ENCODE data around the gene TRAF4.
"Not testable (repeated sequence)": the region's sequence is repeated elsewhere in the genome, so short reads cannot be mapped to it uniquely, and the experiment has no call there.

Gene TRAF4

GRCh38 chr17:28783161-28783560, 39.4 kb downstream of the TRAF4 start:
- no peak for DNase-seq (ENCODE audit: low spot score)

- DNase-seq (ENCODE audit: low spot score), result no peak
Measured at GRCh38 chr17:28788100-28788499, 44.3 kb downstream of the TRAF4 start.

GRCh38 chr17:28792877-28793661, 49.3 kb downstream of the TRAF4 start:
- DNase-seq (ENCODE audit: low spot score), result no peak

GRCh38 chr17:28794846-28795441, 51.1 kb downstream of the TRAF4 start:
- DNase-seq (ENCODE audit: low spot score), result not testable (repeated sequence)

- no peak for DNase-seq (ENCODE audit: low spot score)
Measured at GRCh38 chr17:28796062-28796461, 52.3 kb downstream of the TRAF4 start.
